ENCODE measurements around the gene EPAS1. TPM values are rescaled to one million over a fixed set of nuclear protein-coding genes. Genes with fewer than 3 reads are reported as not detected.

Gene EPAS1
- total RNA-seq, 1 experiment from 2014 or later, result 20.7 TPM

GRCh38 chr2:46319711-46320110, 22.5 kb downstream of the EPAS1 start:
- no peak for DNase-seq (ENCODE audit: low spot score)

GRCh38 chr2:46320141-46320567, 22.9 kb downstream of the EPAS1 start:
- DNase-seq (ENCODE audit: low spot score), result no peak

GRCh38 chr2:46323730-46324129, 26.5 kb downstream of the EPAS1 start:
- DNase-seq (ENCODE audit: low spot score), result no peak

GRCh38 chr2:46325182-46325928, 28.1 kb downstream of the EPAS1 start:
- no peak for DNase-seq (ENCODE audit: low spot score)

- DNase-seq (ENCODE audit: low spot score), result no peak
Measured at GRCh38 chr2:46326231-46326980, 29.2 kb downstream of the EPAS1 start.

- no peak for DNase-seq (ENCODE audit: low spot score)
Measured at GRCh38 chr2:46327627-46328026, 30.4 kb downstream of the EPAS1 start.

GRCh38 chr2:46328291-46328690, 31.1 kb downstream of the EPAS1 start:
- DNase-seq (ENCODE audit: low spot score), result no peak

GRCh38 chr2:46328829-46329228, 31.6 kb downstream of the EPAS1 start:
- DNase-seq (ENCODE audit: low spot score), result no peak

- DNase-seq (ENCODE audit: low spot score), result no peak
Measured at GRCh38 chr2:46329340-46329739, 32.1 kb downstream of the EPAS1 start.

- DNase-seq (ENCODE audit: low spot score), result no peak
Measured at GRCh38 chr2:46329803-46330775, 32.9 kb downstream of the EPAS1 start.

GRCh38 chr2:46331109-46331766, 34.0 kb downstream of the EPAS1 start:
- no peak for DNase-seq (ENCODE audit: low spot score)

GRCh38 chr2:46332686-46333281, 35.6 kb downstream of the EPAS1 start:
- DNase-seq (ENCODE audit: low spot score), result no peak

- DNase-seq (ENCODE audit: low spot score), result no peak
Measured at GRCh38 chr2:46333912-46334311, 36.7 kb downstream of the EPAS1 start.

GRCh38 chr2:46334389-46335271, 37.4 kb downstream of the EPAS1 start:
- DNase-seq (ENCODE audit: low spot score), result no peak

- DNase-seq (ENCODE audit: low spot score), result peak; percentile 76
Measured at GRCh38 chr2:46335391-46336282, 38.4 kb downstream of the EPAS1 start.

- DNase-seq (ENCODE audit: low spot score), result no peak
Measured at GRCh38 chr2:46336283-46336959, 39.2 kb downstream of the EPAS1 start.

GRCh38 chr2:46337208-46337994, 40.2 kb downstream of the EPAS1 start:
- DNase-seq (ENCODE audit: low spot score), result no peak

Data from HT-29 (cell line).